Keratinocyte (primary cell): ENCODE measurements around the gene DNAJA4. TPM values are rescaled to one million over a fixed set of nuclear protein-coding genes. Genes with fewer than 3 reads are reported as not detected.

ENCODE experiments used
- DNase-seq: peaks from one replicate; pipeline ENCODE4 v3.0.0-alpha.2; 2011; ENCODE audit warnings: low read depth, missing footprints, low spot score
- FAIRE-seq: peaks from 2 replicates; lab custom pipeline; 2011; peaks lifted over from hg19 to GRCh38; lab: Jason Lieb, UNC
- H2AFZ ChIP-seq: 2 replicates; pipeline ENCODE4 v1.6.0; 2012; ENCODE audit warnings: low read length, control low read depth, inconsistent platforms; ENCODE audit not compliant: control insufficient read depth
- H3K27ac ChIP-seq: 2 replicates; pipeline ENCODE4 v1.5.1; 2011; ENCODE audit warnings: low read length; ENCODE audit not compliant: control insufficient read depth, insufficient read depth
- H3K27me3 ChIP-seq: 3 replicates; pipeline ENCODE4 v1.6.0; 2011; ENCODE audit warnings: low read length; ENCODE audit not compliant: control insufficient read depth, insufficient read depth; ENCODE audit errors: extremely low read depth
- H3K36me3 ChIP-seq, 2 experiments: 2 replicates in 1 of 2; 3 replicates in 1 of 2; pipeline ENCODE4 v1.5.1; 2011; ENCODE audit warnings: low read length in 2 of 2, mild to moderate bottlenecking in 1 of 2; ENCODE audit not compliant: control insufficient read depth in 2 of 2, insufficient read depth in 2 of 2; ENCODE audit errors: extremely low read depth in 1 of 2
- H3K4me1 ChIP-seq: 3 replicates; pipeline ENCODE4 v1.5.1; 2011; ENCODE audit warnings: low read length; ENCODE audit not compliant: control insufficient read depth, insufficient read depth; ENCODE audit errors: extremely low read depth
- H3K4me2 ChIP-seq: 3 replicates; pipeline ENCODE4 v1.6.0; 2011; ENCODE audit warnings: low read depth, low read length; ENCODE audit not compliant: control insufficient read depth, insufficient read depth; ENCODE audit errors: extremely low read depth
- H3K4me3 ChIP-seq, 3 experiments: fragments of 200-600 bp in 1 of 3; sonication (generic) in 1 of 3; 2 replicates in 2 of 3; 3 replicates in 1 of 3; pipeline ENCODE4 v1.5.1; 2011 to 2016; ENCODE audit warnings: low read length in 3 of 3, mild to moderate bottlenecking in 3 of 3, control low read depth in 2 of 3, inconsistent platforms in 1 of 3, low read depth in 1 of 3, mixed read lengths in 1 of 3, mixed run types in 1 of 3, moderate library complexity in 1 of 3; ENCODE audit not compliant: control insufficient read depth in 2 of 3, insufficient read depth in 2 of 3; ENCODE audit errors: extremely low read depth in 1 of 3
- H3K79me2 ChIP-seq: 2 replicates; pipeline ENCODE4 v1.6.0; 2012; ENCODE audit warnings: low read length; ENCODE audit not compliant: control insufficient read depth, insufficient read depth
- H3K9ac ChIP-seq: 3 replicates; pipeline ENCODE4 v1.6.0; 2011; ENCODE audit warnings: low read length; ENCODE audit not compliant: control insufficient read depth, insufficient read depth; ENCODE audit errors: extremely low read depth
- H3K9me1 ChIP-seq: 3 replicates; pipeline ENCODE4 v1.6.0; 2011; ENCODE audit warnings: low read length; ENCODE audit not compliant: control insufficient read depth, insufficient read depth; ENCODE audit errors: extremely low read depth
- H3K9me3 ChIP-seq: 2 replicates; pipeline ENCODE4 v1.5.1; 2012; ENCODE audit warnings: low read depth, low read length; ENCODE audit not compliant: control insufficient read depth
- H4K20me1 ChIP-seq: 3 replicates; pipeline ENCODE4 v1.6.0; 2011; ENCODE audit warnings: low read length; ENCODE audit not compliant: control insufficient read depth, insufficient read depth; ENCODE audit errors: extremely low read depth
- CTCF ChIP-seq, 3 experiments: IDR thresholded peaks in 1 of 3; conservative IDR thresholded peaks in 1 of 3; optimal IDR thresholded peaks in 1 of 3; 2 replicates in 2 of 3; 3 replicates in 1 of 3; pipeline versions ENCODE3 to v1.5.1; 2011; ENCODE audit warnings: low read length in 3 of 3, mild to moderate bottlenecking in 3 of 3, moderate library complexity in 2 of 3, control low read depth in 1 of 3, inconsistent platforms in 1 of 3; ENCODE audit not compliant: insufficient read depth in 2 of 3; ENCODE audit errors: extremely low read depth in 1 of 3
- EZH2 ChIP-seq: IDR thresholded peaks from one replicate; pipeline ENCODE4 v1.6.1; 2012; ENCODE audit warnings: inconsistent platforms, mild to moderate bottlenecking, low read length, moderate library complexity
- dilution Hi-C: fragments of 300-500 bp; cut with MboI; formaldehyde crosslinking; loops from one replicate; pipeline ENCODE4 v1.7.0; 2020; ENCODE audit warnings: low sequenced_read_pairs; ENCODE audit not compliant: extremely low pct_ligation_motif_present
- polyA plus RNA-seq, 5 experiments: library from polyadenylated mRNA; depleted of rRNA in 3 of 5; stranded (reverse) in 3 of 5; stranded (forward) in 1 of 5; unstranded in 1 of 5; fragments of >200 nt; gene quantifications; 1 replicate in 1 of 5; 2 replicates in 3 of 5; 3 replicates in 1 of 5; pipeline versions ENCODE4 v1.2.1 to v1.2.3, GENCODE V29; 2011 to 2012; ENCODE audit warnings: missing spikeins in 2 of 5, low read depth in 1 of 5, low replicate concordance in 1 of 5

DNAJA4 gene
- polyA plus RNA-seq, 1 donor (not counting 4 experiments of a cell fraction or from before 2014, with no cell fraction given), result 4.1 TPM

DNA sequence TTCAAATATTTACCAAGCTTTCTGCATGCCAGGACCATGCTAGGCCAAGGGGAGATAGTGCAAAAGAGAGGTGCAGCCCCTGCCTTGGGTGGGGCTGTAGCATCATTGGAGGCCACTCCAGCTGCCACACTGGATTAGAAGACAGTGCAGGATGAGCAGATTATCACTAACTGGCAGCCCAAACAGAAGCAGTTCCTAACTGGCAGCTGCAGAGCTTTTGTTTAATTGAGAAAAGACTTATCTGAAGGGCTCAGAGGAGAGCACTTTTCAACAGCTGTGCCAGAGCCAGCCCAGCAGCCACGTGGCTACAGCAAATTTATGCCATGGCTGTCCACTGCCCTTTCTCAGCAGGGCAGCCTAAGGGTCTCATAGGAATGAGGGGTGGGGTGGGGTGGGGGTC lies 16.5 kb upstream of the DNAJA4 start:
- Histone ChIP-seq H3K4me1 (no peaks in the 10 kb centered on the region), H3K4me3 (no peak overlapping the region), H3K79me2 (no peaks in the 10 kb centered on the region), H3K9me3 (no peaks in the 10 kb centered on the region), H3K36me3 (no peaks in the 10 kb centered on the region), H3K27ac (no peak overlapping the region), H3K27me3 (no peaks in the 10 kb centered on the region), H2AFZ (no peak overlapping the region), H3K9ac (no peak overlapping the region), H4K20me1 (no peaks in the 10 kb centered on the region), H3K9me1 (no peaks in the 10 kb centered on the region), H3K4me2 (no peak overlapping the region)
- no peak for DNase-seq
- TF ChIP-seq EZH2 (no peak), CTCF (optimal IDR thresholded peaks at IDR 0.05 in 1 of 3, IDR thresholded peaks at IDR 0.05 in 1 of 3, conservative IDR thresholded peaks at IDR 0.05 in 1 of 3; ENCODE audit: extremely low read depth in 1 of 3, insufficient read depth in 2 of 3, low read length in 3 of 3) (no peak)
- dilution Hi-C loops, result no loop called here
- no peak for FAIRE-seq

- no peak for TF ChIP-seq EZH2
- TF ChIP-seq CTCF (optimal IDR thresholded peaks at IDR 0.05 in 1 of 3, IDR thresholded peaks at IDR 0.05 in 1 of 3, conservative IDR thresholded peaks at IDR 0.05 in 1 of 3; ENCODE audit: extremely low read depth in 1 of 3, insufficient read depth in 2 of 3, low read length in 3 of 3), result no peak
- FAIRE-seq, result no peak
- DNase-seq, result no peak
- Histone ChIP-seq H3K9ac (no peak overlapping the region), H3K27ac (no peak overlapping the region), H3K36me3 (no peaks in the 10 kb centered on the region), H2AFZ (no peak overlapping the region), H3K9me1 (no peaks in the 10 kb centered on the region), H3K4me2 (no peak overlapping the region), H3K4me3 (no peak overlapping the region), H3K4me1 (no peaks in the 10 kb centered on the region), H4K20me1 (no peaks in the 10 kb centered on the region), H3K79me2 (no peaks in the 10 kb centered on the region), H3K27me3 (no peaks in the 10 kb centered on the region), H3K9me3 (no peaks in the 10 kb centered on the region)
- dilution Hi-C loops, result no loop called here
Measured at GRCh38 chr15:78249131-78249530, 15.2 kb upstream of the DNAJA4 start.
